Measurements from ENCODE around the gene WHRN. TPM values are rescaled to one million over a fixed set of nuclear protein-coding genes. Genes with fewer than 3 reads are reported as not detected.

The WHRN gene
- total RNA-seq, 1 donor from 2014 or later, result 0.80 TPM

DNA sequence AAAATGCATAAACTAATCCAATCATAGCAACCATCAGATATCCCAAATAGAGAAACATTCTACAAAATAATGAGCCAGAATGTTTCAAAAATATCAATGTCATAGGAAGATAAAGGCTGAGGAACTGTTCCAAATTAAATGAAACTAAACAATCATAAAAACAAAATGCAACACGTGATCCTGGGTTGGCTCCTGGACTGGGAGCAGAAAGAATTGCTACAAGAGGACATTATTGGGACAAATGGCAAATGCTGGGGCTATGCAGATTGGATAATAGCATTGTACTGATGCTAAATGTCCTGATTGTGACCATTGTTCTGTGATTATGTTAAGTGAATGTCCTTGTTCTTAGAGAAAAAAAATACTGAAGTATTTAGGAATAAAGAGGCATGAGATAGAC lies 63.3 kb downstream of the WHRN start:
- H3K27ac ChIP-seq (replicated peaks), result no peak overlapping the region
- peaks cover 3% of the 10 kb centered on the region for H3K27me3 ChIP-seq (ENCODE audit: low read depth)
- H3K36me3 ChIP-seq, result no peaks in the 10 kb centered on the region
- TF ChIP-seq, protein P1, sequence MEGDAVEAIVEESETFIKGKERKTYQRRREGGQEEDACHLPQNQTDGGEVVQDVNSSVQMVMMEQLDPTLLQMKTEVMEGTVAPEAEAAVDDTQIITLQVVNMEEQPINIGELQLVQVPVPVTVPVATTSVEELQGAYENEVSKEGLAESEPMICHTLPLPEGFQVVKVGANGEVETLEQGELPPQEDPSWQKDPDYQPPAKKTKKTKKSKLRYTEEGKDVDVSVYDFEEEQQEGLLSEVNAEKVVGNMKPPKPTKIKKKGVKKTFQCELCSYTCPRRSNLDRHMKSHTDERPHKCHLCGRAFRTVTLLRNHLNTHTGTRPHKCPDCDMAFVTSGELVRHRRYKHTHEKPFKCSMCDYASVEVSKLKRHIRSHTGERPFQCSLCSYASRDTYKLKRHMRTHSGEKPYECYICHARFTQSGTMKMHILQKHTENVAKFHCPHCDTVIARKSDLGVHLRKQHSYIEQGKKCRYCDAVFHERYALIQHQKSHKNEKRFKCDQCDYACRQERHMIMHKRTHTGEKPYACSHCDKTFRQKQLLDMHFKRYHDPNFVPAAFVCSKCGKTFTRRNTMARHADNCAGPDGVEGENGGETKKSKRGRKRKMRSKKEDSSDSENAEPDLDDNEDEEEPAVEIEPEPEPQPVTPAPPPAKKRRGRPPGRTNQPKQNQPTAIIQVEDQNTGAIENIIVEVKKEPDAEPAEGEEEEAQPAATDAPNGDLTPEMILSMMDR (IDR thresholded peaks at IDR 0.05; ENCODE audit: borderline replicate concordance), result no peak
- intact Hi-C loops (cut with micrococcal nuclease), result no loop called here
- H3K4me3 ChIP-seq, result no peak overlapping the region
- no peaks in the 10 kb centered on the region for H3K9me3 ChIP-seq (replicated peaks)
- DNase-seq, result no peak
- no peaks in the 10 kb centered on the region for H3K4me1 ChIP-seq

GRCh38 chr9:114437401-114437893 lies 67.8 kb downstream of the WHRN start:
- H3K27ac ChIP-seq (replicated peaks), result no peak overlapping the region
- H3K27me3 ChIP-seq (ENCODE audit: low read depth), result peaks cover 35% of the 10 kb centered on the region
- no peak overlapping the region for H3K4me3 ChIP-seq
- no peaks in the 10 kb centered on the region for H3K9me3 ChIP-seq (replicated peaks)
- no peak for DNase-seq
- no peaks in the 10 kb centered on the region for H3K4me1 ChIP-seq
- intact Hi-C loops (cut with micrococcal nuclease), result no loop called here
- no peaks in the 10 kb centered on the region for H3K36me3 ChIP-seq
- TF ChIP-seq, protein P1 (IDR thresholded peaks at IDR 0.05; ENCODE audit: borderline replicate concordance), result no peak

DNA sequence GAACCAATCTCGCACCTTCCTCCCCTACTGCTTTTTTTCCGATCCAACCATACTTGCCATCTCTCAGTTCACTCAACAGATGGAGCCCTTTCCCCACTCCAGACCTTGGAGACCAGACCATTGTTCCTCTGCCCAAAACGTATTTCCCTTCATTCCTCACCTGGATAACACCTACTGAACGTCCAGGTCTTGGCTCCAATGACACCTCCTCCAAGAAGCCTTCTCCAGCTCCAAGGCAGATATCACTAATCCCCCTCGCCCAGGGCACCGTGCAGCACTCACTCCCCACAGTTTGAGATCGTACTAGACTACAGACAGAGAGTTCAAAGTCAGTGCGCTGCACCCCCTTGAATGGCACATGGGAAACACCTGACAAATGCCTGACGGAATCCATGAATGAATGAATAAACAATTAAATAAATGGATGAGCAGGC lies 70.4 kb downstream of the WHRN start:
- H3K27me3 ChIP-seq (ENCODE audit: low read depth), result peaks cover 61% of the 10 kb centered on the region
- TF ChIP-seq, protein P1 (IDR thresholded peaks at IDR 0.05; ENCODE audit: borderline replicate concordance), result peak; percentile 60
- no peak overlapping the region for H3K27ac ChIP-seq (replicated peaks)
- H3K4me1 ChIP-seq, result no peaks in the 10 kb centered on the region
- no peaks in the 10 kb centered on the region for H3K36me3 ChIP-seq
- no peak for DNase-seq
- intact Hi-C loops (cut with micrococcal nuclease), result no loop called here
- H3K4me3 ChIP-seq, result no peak overlapping the region
- H3K9me3 ChIP-seq (replicated peaks), result no peaks in the 10 kb centered on the region

GRCh38 chr9:114433720-114434255 lies 71.5 kb downstream of the WHRN start:
- Histone ChIP-seq H3K9me3 (replicated peaks) (no peaks in the 10 kb centered on the region), H3K4me3 (no peak overlapping the region), H3K27me3 (ENCODE audit: low read depth) (peaks cover 72% of the 10 kb centered on the region), H3K36me3 (no peaks in the 10 kb centered on the region), H3K27ac (replicated peaks) (no peak overlapping the region), H3K4me1 (no peaks in the 10 kb centered on the region)
- intact Hi-C loops (cut with micrococcal nuclease), result no loop called here
- DNase-seq, result no peak
- TF ChIP-seq, protein P1 (IDR thresholded peaks at IDR 0.05; ENCODE audit: borderline replicate concordance), result no peak

- peaks cover 79% of the 10 kb centered on the region for H3K27me3 ChIP-seq (ENCODE audit: low read depth)
- no peaks in the 10 kb centered on the region for H3K36me3 ChIP-seq
- H3K9me3 ChIP-seq (replicated peaks), result no peaks in the 10 kb centered on the region
- intact Hi-C loops (cut with micrococcal nuclease), result no loop called here
- DNase-seq, result no peak
- TF ChIP-seq, protein P1 (IDR thresholded peaks at IDR 0.05; ENCODE audit: borderline replicate concordance), result no peak
- no peak overlapping the region for H3K27ac ChIP-seq (replicated peaks)
- H3K4me1 ChIP-seq, result no peaks in the 10 kb centered on the region
- no peak overlapping the region for H3K4me3 ChIP-seq
Observed at GRCh38 chr9:114433086-114433485, 72.2 kb downstream of the WHRN start.
